ENCODE results near the gene COL6A2.

The COL6A2 gene

GRCh38 chr21:46092811-46093667, 4.9 kb upstream of the COL6A2 start:
- Histone ChIP-seq H3K36me3 (ENCODE audit: control insufficient read depth, low read depth, low read length) (no peaks in the 10 kb centered on the region), H3K4me1 (ENCODE audit: control insufficient read depth, low read depth, low read length) (no peaks in the 10 kb centered on the region), H3K9me3 (ENCODE audit: control insufficient read depth, low read depth, low read length) (no peaks in the 10 kb centered on the region), H3K9ac (ENCODE audit: low read length) (no peak overlapping the region), H3K27ac (ENCODE audit: low read length) (no peak overlapping the region), H3K27me3 (ENCODE audit: control insufficient read depth, insufficient read depth, low read length) (peaks cover 7% of the 10 kb centered on the region), H3K4me3 (ENCODE audit: low read length) (no peak overlapping the region)

GRCh38 chr21:46093668-46094400, 4.1 kb upstream of the COL6A2 start:
- no peak overlapping the region for H3K27ac ChIP-seq (ENCODE audit: low read length)
- H3K27me3 ChIP-seq (ENCODE audit: control insufficient read depth, insufficient read depth, low read length), result peaks cover 9% of the 10 kb centered on the region
- no peak overlapping the region for H3K9ac ChIP-seq (ENCODE audit: low read length)
- no peaks in the 10 kb centered on the region for H3K9me3 ChIP-seq (ENCODE audit: control insufficient read depth, low read depth, low read length)
- H3K4me3 ChIP-seq (ENCODE audit: low read length), result no peak overlapping the region
- no peaks in the 10 kb centered on the region for H3K4me1 ChIP-seq (ENCODE audit: control insufficient read depth, low read depth, low read length)
- no peaks in the 10 kb centered on the region for H3K36me3 ChIP-seq (ENCODE audit: control insufficient read depth, low read depth, low read length)

DNA sequence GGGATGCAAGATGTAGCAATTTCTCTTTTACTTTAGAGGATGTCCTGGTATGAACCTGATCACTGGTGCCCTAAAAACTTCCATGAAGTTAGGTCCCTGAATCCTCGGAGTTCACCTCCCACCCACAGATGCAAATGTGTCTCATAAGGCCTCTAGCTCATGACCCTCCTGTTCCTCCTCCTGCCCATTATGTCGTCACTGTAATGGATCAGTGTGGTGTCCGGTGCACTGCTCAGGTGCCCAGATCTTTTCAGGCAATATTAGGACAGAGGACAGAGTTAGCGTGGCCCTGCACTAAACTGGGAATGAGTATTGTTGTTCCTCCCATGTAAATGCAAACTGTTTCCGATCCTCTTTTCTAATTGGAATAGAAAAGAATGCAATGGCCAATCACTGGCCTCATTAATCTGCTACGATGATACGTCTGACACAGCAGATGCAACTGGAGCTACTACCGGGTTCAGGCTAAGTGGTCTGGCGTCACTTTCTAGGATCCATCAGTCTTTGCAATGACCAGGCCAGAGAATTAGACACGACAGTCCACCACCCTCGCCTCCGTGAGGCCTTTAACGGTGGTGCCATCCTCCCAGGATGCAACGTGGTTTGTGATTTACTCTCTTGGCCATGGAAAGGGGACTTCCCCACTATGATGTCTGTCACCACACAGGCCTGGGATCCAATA, 3.4 kb upstream of the COL6A2 start:
- H3K9ac ChIP-seq (ENCODE audit: low read length), result no peak overlapping the region
- H3K4me1 ChIP-seq (ENCODE audit: control insufficient read depth, low read depth, low read length), result no peaks in the 10 kb centered on the region
- no peak overlapping the region for H3K27ac ChIP-seq (ENCODE audit: low read length)
- no peak overlapping the region for H3K4me3 ChIP-seq (ENCODE audit: low read length)
- no peaks in the 10 kb centered on the region for H3K36me3 ChIP-seq (ENCODE audit: control insufficient read depth, low read depth, low read length)
- H3K9me3 ChIP-seq (ENCODE audit: control insufficient read depth, low read depth, low read length), result no peaks in the 10 kb centered on the region
- peaks cover 16% of the 10 kb centered on the region for H3K27me3 ChIP-seq (ENCODE audit: control insufficient read depth, insufficient read depth, low read length)

DNA sequence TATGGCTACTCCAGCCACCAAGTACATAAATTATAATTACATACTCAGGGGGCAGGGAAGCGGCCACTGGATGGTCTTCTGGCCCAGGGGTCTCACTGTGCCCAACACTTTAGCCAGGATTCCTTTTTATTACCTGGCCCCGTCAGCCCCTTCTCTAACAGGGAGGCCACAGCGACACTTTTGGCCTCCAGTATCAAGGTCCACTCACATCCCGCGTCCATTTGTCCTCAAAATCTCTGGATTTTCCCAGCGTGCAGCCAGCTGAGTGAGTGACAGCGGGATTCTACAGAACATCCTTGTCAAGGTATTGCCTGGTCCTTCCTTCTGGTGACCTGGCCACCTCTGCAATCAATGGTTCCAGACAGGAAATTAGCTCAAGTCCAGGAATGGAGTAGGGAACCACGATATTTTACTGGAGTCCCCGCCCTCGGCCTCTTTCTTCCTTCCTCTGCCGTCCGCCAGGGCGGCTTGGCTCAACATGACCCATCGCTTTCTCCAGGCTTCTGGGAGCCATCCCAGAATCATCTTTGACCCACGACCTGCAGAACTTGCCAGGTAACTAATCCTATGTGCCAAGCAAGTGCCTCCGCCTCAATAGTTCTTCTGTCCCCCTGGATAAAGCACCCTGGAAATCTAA, 2.7 kb upstream of the COL6A2 start:
- Histone ChIP-seq H3K4me3 (ENCODE audit: low read length) (no peak overlapping the region), H3K4me1 (ENCODE audit: control insufficient read depth, low read depth, low read length) (no peaks in the 10 kb centered on the region), H3K9ac (ENCODE audit: low read length) (no peak overlapping the region), H3K27ac (ENCODE audit: low read length) (no peak overlapping the region), H3K27me3 (ENCODE audit: control insufficient read depth, insufficient read depth, low read length) (peaks cover 23% of the 10 kb centered on the region), H3K9me3 (ENCODE audit: control insufficient read depth, low read depth, low read length) (no peaks in the 10 kb centered on the region), H3K36me3 (ENCODE audit: control insufficient read depth, low read depth, low read length) (no peaks in the 10 kb centered on the region)

GRCh38 chr21:46095814-46096595, 1.9 kb upstream of the COL6A2 start:
- H3K4me3 ChIP-seq (ENCODE audit: low read length), result no peak overlapping the region
- no peaks in the 10 kb centered on the region for H3K4me1 ChIP-seq (ENCODE audit: control insufficient read depth, low read depth, low read length)
- no peak overlapping the region for H3K27ac ChIP-seq (ENCODE audit: low read length)
- H3K9ac ChIP-seq (ENCODE audit: low read length), result no peak overlapping the region
- H3K27me3 ChIP-seq (ENCODE audit: control insufficient read depth, insufficient read depth, low read length), result peaks cover 30% of the 10 kb centered on the region
- no peaks in the 10 kb centered on the region for H3K9me3 ChIP-seq (ENCODE audit: control insufficient read depth, low read depth, low read length)
- H3K36me3 ChIP-seq (ENCODE audit: control insufficient read depth, low read depth, low read length), result no peaks in the 10 kb centered on the region

GRCh38 chr21:46096596-46097335, 1.1 kb upstream of the COL6A2 start:
- Histone ChIP-seq H3K9me3 (ENCODE audit: control insufficient read depth, low read depth, low read length) (no peaks in the 10 kb centered on the region), H3K4me1 (ENCODE audit: control insufficient read depth, low read depth, low read length) (no peaks in the 10 kb centered on the region), H3K27ac (ENCODE audit: low read length) (no peak overlapping the region), H3K9ac (ENCODE audit: low read length) (no peak overlapping the region), H3K27me3 (ENCODE audit: control insufficient read depth, insufficient read depth, low read length) (peaks cover 30% of the 10 kb centered on the region), H3K36me3 (ENCODE audit: control insufficient read depth, low read depth, low read length) (no peaks in the 10 kb centered on the region), H3K4me3 (ENCODE audit: low read length) (peak overlapping the region; percentile 36)

DNA sequence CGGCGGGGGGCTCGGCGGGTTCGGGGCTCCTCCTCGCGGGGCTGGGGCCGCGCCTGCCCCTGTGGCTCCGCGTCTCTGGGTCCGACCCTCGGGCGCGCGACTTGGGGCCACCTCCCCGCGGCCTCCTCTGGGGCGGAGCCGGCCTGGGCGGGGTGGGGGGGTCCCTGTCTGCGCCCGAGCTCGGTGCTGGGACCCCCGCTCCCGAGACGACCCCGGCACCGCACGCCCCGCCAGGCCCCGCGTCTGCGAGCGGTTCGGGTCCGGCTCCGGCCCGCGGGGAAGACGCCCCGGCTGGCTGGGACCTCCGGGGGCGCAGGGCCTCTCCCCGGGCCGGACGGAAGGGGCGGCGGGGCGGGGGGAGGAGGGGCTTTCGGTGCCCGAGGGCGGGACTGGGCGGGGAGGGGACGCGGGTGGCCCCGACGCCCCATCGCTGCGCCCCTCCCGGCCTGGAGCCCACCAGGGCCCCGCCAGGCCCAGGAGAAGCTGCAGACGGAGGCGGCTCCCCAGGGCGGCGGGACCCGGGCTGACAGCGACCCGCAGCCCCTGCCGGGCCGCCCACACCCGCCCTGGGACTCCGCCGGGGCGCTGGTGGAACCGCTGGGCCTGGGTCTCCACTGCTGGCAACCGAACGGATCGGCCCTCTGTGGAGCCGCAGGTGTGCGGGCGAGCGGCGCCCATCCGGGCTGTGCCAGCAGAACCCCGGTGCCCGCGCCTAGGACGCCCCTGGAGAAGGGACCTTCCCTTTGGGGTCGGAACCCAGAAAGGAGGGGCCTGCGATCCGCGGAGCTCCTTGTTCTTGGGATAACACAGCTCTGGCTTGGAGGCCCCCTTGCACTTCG, 610 bp downstream of the COL6A2 start:
- H3K4me3 ChIP-seq (ENCODE audit: low read length), result peak overlapping the region; percentile 36
- H3K27ac ChIP-seq (ENCODE audit: low read length), result no peak overlapping the region
- H3K4me1 ChIP-seq (ENCODE audit: control insufficient read depth, low read depth, low read length), result no peaks in the 10 kb centered on the region
- H3K36me3 ChIP-seq (ENCODE audit: control insufficient read depth, low read depth, low read length), result no peaks in the 10 kb centered on the region
- H3K9ac ChIP-seq (ENCODE audit: low read length), result no peak overlapping the region
- H3K27me3 ChIP-seq (ENCODE audit: control insufficient read depth, insufficient read depth, low read length), result peaks cover 30% of the 10 kb centered on the region
- peaks cover 3% of the 10 kb centered on the region for H3K9me3 ChIP-seq (ENCODE audit: control insufficient read depth, low read depth, low read length)

DNA sequence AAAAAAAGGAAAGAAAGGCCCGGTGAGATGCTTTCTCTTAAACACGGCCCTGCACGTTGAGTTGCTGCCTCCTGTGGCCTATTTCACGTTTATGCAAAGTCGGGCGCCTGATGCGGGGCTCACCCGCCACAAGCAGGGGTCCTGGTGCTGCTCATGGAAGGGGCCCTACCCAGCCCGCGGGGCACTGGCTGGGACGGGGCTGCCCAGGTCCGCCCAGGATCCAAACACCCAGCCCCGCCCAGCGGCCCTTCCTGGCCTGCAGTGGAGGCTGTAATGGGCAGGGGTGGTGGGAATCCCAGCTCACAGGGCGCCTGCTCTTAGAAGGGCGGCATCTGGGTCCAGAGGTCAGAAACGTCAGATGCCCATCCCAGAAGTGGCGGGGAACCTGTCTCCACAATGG, 1.6 kb downstream of the COL6A2 start:
- Histone ChIP-seq H3K27me3 (ENCODE audit: control insufficient read depth, insufficient read depth, low read length) (peaks cover 30% of the 10 kb centered on the region), H3K4me1 (ENCODE audit: control insufficient read depth, low read depth, low read length) (no peaks in the 10 kb centered on the region), H3K4me3 (ENCODE audit: low read length) (no peak overlapping the region), H3K9ac (ENCODE audit: low read length) (no peak overlapping the region), H3K9me3 (ENCODE audit: control insufficient read depth, low read depth, low read length) (peaks cover 3% of the 10 kb centered on the region), H3K36me3 (ENCODE audit: control insufficient read depth, low read depth, low read length) (no peaks in the 10 kb centered on the region), H3K27ac (ENCODE audit: low read length) (no peak overlapping the region)

DNA sequence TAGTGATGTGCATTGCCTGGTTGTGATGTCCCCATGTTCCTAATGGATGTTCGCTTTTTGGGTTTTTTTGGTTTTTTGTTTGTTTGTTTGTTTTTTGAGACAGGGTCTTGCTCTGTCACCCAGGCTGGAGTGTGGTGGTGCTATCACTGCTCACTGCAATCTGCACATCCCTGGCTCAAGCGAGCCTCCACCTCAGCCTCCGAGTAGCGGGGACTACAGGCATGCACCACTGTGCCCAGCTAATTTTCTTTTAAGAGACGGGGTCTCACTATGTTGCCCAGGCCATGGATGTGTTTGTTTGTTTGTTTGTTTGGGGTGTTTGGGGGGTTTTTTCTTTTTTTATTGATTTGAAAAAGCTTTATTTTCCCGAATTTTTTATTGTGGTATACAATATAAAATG, 2.1 kb downstream of the COL6A2 start:
- no peak overlapping the region for H3K4me3 ChIP-seq (ENCODE audit: low read length)
- H3K9me3 ChIP-seq (ENCODE audit: control insufficient read depth, low read depth, low read length), result peaks cover 3% of the 10 kb centered on the region
- H3K36me3 ChIP-seq (ENCODE audit: control insufficient read depth, low read depth, low read length), result no peaks in the 10 kb centered on the region
- H3K27ac ChIP-seq (ENCODE audit: low read length), result no peak overlapping the region
- peaks cover 30% of the 10 kb centered on the region for H3K27me3 ChIP-seq (ENCODE audit: control insufficient read depth, insufficient read depth, low read length)
- no peaks in the 10 kb centered on the region for H3K4me1 ChIP-seq (ENCODE audit: control insufficient read depth, low read depth, low read length)
- no peak overlapping the region for H3K9ac ChIP-seq (ENCODE audit: low read length)

- no peaks in the 10 kb centered on the region for H3K36me3 ChIP-seq (ENCODE audit: control insufficient read depth, low read depth, low read length)
- no peak overlapping the region for H3K27ac ChIP-seq (ENCODE audit: low read length)
- peaks cover 30% of the 10 kb centered on the region for H3K27me3 ChIP-seq (ENCODE audit: control insufficient read depth, insufficient read depth, low read length)
- no peak overlapping the region for H3K9ac ChIP-seq (ENCODE audit: low read length)
- no peaks in the 10 kb centered on the region for H3K4me1 ChIP-seq (ENCODE audit: control insufficient read depth, low read depth, low read length)
- H3K4me3 ChIP-seq (ENCODE audit: low read length), result no peak overlapping the region
- peaks cover 3% of the 10 kb centered on the region for H3K9me3 ChIP-seq (ENCODE audit: control insufficient read depth, low read depth, low read length)
These were observed 2.5 kb downstream of the COL6A2 start for GRCh38 chr21:46100426-46100825.

All from iPS-18a (cell line).